ENCODE results near the gene VPS37B.
"Not testable (repeated sequence)": the region's sequence is repeated elsewhere in the genome, so short reads cannot be mapped to it uniquely, and the experiment has no call there.

VPS37B gene

DNA sequence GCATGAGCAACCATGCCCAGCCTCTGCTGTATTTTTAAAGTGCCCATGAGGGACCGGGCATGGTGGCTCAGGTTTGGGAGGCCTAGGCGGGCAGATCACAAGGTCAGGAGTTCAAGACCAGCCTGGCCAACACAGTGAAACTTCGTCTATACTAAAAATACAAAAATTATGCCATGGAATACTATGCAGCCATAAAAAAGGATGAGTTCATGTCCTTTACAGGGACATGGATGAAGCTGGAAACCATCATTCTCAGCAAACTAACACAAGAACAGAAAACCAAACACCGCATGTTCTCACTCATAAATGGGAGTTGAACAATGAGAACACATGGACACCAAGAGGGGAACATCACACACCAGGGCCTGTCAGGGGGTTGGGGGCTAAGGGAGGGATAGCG, 9.3 kb upstream of the VPS37B start:
- DNase-seq, result not testable (repeated sequence)

DNA sequence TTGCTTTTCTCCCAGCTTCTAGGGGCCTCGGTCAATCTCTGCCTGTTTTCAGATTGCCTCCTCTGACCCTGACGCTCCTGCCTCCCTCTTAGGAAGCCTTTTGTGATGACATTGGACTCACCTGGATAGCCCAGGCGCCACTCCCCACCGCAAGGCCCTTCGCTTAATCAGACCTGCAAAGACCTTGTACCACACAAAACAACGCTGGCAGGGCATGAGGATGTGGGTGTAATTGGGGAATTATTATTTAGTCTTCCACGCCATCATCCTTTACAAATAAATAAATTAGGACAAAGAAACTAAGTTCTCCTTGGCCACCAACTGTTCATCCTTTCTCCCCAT, 7.7 kb upstream of the VPS37B start:
- no peak for DNase-seq

DNA sequence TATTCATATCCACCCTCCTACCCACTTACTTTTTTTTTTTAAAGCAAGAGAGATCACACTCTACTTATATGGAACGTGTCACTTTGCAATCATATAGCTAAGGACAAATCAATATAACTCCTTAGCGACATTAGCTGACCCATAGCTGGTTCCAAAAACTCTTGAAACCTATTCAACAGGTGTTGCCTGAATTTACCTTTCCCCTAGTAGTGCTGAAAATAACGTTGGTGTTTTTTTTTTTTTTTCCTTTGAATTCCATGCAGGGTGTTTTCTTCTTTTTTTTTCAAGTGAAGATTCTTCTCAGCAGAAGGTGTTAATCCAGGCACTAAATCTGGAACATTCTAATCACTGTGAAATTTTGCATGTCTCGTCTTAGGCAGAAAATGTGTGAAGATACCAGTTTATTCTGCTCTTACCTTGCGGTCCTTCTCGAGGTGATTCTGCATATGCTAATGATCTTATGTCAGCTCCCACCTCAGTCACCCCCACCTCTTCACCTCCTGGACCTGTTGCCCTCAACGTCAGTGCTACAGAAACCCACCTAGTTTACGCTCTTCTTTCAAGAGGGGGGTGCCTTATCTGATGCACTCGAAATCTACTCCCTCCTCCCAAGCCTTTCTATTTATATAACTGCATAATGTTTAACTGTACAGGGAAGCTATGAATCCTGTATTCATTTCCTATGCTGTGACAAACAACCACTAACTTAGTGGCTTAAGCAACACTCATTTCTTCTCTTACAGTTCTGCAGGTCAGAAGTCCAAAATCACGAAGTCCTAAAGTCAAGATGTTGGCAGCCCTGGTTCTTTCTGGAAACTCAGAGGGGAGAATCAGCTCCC, 7.1 kb upstream of the VPS37B start:
- DNase-seq, result no peak

DNA sequence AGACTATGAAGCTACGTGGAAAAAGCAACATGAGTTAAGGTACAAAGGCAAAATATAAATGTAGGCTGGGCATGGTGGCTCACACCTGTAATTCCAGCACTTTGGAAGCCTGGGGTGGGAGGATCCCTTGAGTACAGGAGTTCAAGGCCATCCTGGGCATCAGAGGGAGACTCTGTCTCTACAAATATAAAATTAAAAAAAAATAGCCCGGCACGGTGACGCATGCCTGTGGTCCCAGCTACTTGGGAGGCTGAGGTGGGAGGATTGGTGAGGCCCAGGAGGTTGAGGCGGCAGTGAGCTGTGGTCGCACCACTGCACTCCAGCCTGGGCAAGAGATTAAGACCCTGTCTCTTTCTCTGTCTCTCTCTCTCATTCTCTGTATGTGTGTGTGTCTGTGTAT, 4.0 kb upstream of the VPS37B start:
- DNase-seq, result no peak

DNA sequence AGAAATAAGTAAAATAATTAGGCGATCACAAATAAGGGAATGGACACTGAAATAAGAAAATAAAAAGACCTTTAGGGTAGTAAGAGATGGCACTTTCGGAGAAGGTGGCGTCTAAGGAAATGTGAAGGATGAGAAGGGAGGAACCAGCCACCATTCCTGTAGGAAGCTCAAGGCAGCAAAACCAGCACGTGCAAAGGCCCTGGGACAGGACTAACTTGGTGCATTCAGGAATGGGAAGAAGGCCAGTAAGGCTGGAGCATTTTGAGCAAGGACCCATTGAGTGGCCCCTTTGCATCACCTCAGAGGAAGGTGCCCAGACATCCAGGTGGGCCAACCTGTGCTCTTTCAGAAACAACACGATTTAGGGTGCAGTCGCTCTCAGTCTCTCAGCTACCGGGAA, 738 bp upstream of the VPS37B start:
- no peak for DNase-seq

DNA sequence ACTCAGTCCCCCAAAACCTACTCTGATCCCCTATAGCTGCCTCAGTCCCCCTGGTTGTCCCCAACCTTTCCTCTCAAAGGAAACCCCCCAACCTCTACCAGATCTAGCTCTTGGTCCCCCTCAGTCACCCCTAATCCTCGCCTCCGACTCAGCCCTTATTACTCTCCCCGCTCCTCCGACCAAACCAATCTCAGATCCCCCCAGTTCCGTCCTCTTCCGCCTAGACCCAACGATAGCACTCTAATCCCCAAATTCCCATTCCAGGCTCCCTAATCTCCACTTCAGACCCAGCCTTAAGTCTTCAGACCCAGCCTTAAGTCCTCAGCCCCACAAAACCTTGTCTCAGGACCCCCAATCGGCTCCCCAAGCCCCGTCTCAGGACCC, 612 bp downstream of the VPS37B start:
- DNase-seq, result no peak

DNA sequence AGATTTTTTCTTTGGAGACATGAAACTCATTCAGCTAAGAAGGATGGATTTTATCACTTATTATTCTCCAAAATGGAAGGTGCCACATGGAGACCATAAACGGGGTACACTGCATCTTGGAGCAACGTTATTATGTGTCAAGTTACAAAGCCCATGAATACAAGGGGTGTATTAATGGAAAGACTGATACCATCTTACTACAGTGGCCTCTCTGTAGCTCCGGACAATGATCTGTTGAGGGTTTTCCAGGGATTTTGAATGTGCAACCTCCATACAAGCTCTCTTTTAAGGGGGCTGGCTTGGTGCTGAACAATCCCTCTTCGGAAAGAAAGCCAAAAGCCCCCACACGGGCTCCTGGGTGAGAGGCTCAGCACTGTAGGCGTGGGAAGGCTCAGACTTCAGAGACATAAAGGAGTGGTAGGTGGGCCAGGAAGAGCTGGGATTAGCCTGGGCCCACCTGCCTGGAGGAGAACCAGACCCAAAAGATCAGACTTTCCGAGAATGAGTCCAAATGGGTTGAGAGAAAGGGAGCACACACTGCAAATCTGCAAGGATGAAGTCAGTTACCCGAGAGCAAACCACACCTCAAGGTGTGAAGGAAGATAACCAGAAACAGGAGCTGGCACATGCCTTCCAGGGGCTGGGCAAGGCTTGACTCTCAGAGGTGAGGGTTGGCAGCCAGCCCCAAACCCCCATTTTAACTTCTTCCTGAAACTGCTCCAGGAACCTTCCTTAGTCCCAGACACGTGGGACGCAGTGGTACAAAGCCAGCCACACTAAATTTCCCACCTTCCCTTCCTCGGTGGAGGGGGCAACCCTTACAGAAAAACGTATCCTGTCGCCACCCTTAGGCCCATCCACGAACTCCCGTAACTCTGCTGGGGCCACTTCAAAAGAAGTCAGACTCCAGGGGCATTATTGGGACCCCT, 1.5 kb downstream of the VPS37B start:
- no peak for DNase-seq

DNA sequence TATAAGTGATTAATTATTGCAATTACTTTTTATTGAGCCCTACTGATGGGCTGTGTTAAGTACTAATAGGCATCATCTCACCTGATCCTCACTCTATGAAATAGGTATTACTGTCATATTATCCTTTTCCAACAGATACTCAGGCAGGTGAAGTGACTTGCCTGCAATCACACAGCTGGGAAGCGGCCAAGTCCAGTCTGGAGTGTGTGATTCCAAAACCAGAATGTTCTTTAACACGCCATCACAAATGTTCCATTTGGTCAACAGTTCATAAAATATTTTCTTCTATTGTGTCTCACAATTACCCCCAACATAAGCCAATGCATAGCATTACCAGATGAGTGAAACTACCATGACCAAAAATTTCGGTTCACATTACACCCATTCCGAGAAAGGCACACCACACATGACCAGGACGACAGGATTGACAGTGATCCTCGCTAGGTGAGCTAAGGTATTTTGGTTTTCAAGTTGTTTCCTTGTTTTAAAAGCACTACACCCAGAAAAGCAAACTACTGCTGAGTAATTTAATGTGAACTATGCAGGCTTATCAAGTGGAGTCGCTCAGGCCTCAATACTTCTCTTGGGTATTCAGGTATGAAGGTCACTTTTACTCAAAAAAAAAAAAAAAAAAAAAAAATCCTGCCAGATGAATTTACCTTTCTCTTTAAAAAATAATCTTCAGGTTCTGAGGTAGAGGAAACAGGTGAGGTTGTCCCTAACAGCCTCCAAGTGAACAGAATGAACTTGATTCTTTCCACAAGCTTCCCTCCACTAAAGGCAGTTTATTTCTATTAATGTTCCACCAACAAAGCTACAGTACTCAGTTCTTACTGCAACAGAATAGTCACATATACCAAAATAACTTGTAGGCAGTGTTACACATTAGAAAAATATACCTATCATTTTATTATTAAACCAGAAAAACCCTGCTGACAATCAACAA, 2.4 kb downstream of the VPS37B start:
- no peak for DNase-seq

DNA sequence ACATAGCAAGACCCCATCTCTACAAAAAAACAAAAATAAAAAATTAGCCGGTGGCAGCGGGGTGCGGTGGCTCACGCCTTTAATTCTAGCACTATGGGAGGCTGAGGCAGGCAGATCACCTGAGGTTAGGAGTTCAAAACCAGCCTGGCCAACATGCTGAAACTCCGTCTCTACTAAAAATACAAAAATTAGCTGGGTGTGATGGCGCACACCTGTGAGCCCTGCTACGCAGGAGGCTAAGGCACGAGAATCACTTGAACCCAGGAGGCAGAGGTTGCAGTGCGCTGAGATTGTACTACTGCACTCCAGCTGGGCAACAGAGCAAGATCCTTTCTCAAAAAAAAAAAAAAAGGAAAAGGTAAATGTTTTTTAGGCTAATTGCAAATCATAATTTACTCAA, 3.2 kb downstream of the VPS37B start:
- DNase-seq, result not testable (repeated sequence)

DNA sequence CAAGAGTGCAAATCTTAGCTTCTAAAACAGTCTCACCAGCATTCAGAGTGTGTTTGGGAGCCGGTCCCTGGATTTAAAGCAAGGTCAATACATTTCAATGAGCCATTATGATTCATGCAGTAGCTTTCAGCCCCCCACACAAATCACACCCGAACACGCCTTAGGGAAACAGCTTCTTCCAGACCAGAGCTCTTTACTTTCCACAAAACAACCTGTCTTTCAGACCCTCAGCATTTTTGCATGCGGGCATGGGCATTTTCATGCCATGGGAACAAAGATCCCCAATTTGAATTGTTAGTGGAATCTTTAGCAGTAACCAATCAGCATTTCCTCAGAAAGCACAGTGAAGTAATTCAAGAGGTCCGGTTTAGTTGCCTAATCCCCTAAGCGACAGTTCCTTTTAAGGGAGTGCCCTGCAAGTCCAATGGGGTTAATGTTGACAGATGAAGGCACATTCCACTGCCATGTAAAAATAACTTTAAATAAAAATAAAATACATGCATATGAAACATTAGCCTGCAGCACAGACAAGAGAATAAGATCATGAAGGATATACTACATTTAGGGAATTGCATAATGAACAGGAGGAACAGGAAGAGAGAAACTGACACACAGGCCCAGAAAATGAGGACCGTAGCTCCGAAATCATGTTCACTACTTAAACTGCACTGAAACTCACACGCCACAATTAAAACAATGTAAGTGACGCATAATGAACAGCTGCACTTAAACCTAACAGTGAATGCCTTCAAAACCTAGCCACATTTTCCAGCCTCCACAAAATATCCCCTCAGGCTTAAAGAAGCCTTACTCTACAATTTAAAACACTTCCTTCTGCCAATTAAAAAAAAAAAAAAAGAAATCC, 4.0 kb downstream of the VPS37B start:
- no peak for DNase-seq

DNA sequence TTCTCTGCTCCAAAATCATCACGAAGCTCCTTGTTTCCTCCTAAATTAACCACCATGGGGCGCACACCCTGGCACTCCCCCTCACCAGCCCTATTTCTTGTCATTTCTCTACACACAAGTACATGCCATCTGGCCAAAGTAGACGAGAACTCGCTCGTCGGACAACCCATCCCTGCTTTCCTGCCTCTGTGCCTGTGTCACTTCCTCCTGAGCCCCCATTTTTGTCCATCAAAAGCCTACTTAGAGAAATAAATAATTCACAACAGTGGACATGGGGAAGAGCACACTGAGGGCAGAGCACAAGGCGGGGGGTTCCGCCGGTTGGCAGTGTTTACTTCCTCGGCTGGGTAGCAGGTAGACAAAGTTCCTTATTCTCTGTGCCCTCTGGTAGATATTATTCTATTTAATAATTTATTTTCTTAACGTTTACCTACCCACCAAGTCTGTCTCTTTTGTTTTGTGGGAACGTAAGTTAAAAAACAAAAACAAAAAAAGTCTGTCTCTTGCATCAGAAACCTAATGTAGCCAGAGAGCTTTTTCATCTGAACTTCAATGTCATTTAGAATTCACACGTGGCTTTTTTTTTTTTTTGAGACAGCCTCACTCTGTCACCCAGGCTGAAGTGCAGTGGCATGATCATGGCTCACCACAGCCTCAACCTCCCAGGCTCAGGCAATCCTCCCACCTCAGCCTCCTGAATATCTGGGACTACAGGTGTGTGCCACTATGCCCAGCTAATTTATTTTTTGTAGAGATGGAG, 6.0 kb downstream of the VPS37B start:
- no peak for DNase-seq

DNA sequence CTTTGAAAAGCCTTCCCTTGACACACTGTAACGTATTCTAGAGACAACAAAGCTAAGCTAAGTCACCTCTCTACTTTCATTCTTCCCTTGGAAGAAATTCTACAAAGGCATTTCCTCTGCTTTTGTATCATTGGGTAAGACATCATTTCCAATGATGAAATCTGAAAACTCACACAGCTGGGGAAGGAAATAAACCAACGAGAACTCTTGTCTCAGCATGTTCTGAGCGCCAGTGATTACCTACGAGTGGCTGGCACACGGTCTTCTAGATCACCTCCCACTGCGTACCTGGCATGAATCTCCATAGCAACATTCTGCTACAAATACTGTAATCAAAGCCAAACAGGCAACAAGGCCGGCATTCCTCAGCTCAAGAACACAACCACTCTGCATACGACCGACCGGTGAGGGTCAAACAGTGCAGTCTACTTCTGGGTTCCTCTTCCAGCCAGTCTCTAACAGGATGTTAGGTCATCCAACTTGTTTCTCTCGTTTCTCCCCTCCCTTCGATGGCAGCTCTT, 7.6 kb downstream of the VPS37B start:
- peak; percentile 29 for DNase-seq

DNA sequence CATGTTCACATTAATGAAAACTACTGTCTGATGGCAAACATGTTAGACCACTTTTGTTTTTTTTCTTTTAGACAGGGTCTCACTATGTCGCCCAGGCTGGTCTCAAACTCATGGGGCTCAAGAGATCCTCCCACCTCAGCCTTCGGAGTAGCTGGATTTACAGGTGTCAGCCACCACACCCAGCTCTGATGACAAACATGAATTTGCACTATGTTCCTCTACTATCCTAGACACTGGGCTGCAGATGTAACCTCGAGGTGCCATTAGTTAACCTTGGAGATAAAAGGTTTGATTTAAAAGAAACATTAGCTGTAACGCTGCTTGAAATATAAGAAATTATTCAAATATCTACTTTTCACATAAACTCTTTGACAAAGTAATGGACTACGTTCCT, 8.1 kb downstream of the VPS37B start:
- DNase-seq, result no peak

DNA sequence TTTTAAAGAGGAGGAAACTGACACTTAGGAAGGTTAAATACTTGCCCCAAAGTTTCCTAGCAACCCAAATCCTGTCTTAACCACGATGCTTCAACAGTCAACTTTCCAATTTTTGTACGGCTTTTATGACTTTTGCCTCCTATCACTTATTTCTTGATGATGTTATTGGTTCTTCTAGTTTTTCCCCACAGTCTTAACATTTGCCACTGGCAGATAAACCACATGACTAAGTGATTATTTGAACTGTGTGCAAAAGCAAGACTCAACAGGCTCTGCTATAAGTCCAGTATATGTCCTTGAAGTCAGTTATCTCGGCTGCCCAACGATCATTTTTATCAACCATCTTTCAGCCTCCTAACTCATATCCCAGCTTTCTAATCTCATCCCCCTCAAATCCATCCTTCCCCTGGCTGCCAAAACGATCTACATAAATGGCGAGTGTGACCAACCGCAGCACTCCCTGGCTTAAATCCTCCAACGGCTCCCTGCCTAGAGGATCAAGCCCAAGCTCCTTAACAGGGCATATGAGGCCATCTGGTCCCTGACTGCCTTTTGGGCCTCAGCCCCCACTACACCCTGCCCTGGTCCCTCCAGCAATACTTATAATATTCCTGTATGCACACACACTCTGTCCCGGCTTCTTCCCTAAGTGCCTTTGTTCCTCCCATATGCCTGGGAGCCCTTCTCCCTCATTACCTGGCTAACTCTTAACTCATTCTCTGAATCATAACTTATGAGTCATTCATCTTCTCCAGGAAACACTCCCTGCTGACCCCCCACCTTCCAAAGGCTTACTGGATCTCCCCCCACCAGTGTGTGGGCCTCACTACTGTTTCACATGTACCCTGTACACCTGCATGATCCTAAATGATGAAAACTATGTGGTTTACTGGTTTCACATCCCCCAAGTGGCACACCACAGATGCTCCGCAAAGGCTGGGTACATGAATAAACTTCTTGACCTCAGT, 8.8 kb downstream of the VPS37B start:
- no peak for DNase-seq

DNA sequence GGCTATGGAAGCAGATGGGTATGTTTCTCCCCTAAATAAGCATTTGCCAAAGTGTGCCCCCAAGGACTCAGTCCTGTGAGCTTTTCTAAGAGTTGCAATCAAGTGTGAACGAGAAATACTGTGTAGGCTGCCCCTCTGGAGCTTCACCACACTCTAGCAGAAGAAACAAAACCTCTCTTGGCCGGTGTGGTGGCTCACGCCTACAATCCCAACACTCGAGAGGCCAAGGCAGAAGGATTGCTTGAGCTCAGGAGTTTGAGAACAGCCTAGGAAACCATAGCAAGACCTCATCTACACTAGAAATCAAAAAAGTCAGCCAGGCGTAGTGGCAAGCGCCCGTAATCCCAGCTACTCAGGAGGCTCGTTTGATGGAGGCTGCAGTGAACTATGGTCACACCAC, 9.8 kb downstream of the VPS37B start:
- DNase-seq, result no peak

DNA sequence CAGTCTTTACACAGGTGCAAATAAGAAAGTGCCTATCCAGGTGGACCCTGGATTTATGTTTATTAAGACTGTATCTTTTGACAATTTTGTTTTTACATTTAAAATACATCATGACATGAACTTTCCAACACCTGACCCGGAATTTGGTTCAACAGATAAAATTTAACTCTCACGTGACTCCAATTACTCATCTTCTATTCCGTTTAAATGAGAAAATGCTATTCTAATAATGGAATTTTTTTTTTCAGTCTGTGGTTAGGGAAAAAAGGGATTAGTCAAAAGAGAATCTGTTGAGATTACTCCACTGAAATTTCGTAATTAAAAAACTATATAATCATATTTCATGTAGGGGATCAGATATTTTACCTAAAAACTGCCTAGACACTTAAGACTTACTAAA, 11.1 kb downstream of the VPS37B start:
- DNase-seq, result no peak

DNA sequence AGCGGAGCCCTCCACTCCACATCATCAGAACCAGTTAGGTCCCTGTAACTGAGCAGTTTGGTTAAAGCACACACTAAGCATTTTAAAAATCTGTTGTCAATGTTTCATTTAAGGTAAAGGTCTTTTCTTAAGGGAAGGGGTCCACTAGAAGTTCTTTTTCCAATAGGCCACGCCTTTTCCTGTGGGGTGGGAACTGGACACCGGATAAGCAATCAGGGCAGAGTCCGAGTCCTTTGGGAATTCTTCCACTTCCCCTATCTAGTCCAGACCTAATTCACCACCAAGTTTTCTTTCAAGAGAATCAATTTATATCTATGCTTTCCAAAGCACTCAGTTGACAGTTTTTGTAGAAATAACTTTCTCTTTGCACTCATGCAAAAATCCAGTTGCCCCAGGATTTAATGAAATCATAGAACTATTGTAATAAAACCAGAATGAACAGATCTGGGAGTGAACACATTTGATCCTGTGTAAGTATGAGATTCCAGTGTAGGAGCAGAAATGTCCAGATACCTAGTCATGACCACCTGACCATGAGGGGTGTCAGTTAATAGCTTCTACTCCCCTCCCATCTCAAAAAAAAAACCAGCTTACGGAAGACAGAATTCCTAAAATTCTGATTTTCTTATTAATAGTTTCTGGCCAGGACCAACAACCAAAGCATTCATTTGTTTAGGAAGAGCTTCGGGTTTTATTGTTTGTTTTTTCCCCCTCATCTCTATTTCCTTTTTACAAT, 11.7 kb downstream of the VPS37B start:
- no peak for DNase-seq

DNA sequence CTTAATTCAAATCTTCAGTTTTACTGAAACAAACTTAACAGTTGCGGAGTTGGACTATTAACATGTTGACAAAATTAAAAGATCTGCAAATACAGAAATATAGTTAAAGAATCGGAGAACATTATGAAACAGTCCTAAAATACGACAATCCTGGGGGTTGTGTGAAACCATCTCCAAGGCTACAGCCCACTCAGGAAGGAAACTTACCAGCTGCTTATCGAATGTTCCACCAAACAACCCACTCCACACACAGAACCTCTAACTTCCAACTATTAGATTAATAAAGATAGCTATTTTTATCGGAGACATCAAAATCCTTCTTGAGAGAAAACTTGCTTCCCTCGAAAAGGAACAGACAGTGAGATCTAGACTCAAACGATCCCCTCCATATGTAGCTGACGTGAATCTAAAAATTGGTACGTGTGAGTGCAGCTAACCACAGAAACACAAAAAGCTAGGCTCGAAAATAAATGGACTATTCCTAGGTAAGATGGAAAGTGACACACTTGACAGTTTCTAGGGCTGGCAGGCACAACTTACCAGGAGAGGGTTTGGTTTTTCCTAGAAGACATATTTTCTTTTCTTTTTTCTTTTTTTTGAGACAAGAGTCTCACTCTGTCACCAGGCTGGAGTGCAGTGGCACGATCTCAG, 12.9 kb downstream of the VPS37B start:
- no peak for DNase-seq

Data from effector CD8-positive, alpha-beta T cell (primary cell).